ENCODE data around the gene TSLP.

DNA sequence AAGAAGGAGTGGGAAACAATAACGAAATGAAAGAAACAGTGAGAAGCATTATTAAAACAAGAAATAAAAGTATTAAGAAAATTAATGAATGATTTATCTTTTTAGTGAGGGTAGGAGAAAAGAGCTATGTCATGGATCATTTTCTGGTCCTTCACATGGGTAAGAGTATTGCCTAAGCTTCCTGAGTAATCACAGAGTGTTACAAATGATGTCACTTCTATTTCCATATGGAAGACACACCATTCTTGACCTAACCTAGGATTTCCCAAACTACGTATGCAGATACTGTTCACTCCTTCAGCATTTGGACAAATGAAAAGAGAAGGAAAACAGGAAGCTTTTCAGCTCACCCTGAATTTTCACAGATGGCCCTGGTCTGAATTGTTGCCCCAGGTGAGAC, 3.3 kb upstream of the TSLP start:
- TF ChIP-seq SIN3B (IDR thresholded peaks at IDR 0.05; ENCODE audit: low read depth), result no peak
- TF ChIP-seq CSDE1 (IDR thresholded peaks at IDR 0.05), result no peak
- TF ChIP-seq ZNF41 (CRISPR knock-in tag; conservative IDR thresholded peaks at IDR 0.05), result no peak
- TF ChIP-seq, protein P1, sequence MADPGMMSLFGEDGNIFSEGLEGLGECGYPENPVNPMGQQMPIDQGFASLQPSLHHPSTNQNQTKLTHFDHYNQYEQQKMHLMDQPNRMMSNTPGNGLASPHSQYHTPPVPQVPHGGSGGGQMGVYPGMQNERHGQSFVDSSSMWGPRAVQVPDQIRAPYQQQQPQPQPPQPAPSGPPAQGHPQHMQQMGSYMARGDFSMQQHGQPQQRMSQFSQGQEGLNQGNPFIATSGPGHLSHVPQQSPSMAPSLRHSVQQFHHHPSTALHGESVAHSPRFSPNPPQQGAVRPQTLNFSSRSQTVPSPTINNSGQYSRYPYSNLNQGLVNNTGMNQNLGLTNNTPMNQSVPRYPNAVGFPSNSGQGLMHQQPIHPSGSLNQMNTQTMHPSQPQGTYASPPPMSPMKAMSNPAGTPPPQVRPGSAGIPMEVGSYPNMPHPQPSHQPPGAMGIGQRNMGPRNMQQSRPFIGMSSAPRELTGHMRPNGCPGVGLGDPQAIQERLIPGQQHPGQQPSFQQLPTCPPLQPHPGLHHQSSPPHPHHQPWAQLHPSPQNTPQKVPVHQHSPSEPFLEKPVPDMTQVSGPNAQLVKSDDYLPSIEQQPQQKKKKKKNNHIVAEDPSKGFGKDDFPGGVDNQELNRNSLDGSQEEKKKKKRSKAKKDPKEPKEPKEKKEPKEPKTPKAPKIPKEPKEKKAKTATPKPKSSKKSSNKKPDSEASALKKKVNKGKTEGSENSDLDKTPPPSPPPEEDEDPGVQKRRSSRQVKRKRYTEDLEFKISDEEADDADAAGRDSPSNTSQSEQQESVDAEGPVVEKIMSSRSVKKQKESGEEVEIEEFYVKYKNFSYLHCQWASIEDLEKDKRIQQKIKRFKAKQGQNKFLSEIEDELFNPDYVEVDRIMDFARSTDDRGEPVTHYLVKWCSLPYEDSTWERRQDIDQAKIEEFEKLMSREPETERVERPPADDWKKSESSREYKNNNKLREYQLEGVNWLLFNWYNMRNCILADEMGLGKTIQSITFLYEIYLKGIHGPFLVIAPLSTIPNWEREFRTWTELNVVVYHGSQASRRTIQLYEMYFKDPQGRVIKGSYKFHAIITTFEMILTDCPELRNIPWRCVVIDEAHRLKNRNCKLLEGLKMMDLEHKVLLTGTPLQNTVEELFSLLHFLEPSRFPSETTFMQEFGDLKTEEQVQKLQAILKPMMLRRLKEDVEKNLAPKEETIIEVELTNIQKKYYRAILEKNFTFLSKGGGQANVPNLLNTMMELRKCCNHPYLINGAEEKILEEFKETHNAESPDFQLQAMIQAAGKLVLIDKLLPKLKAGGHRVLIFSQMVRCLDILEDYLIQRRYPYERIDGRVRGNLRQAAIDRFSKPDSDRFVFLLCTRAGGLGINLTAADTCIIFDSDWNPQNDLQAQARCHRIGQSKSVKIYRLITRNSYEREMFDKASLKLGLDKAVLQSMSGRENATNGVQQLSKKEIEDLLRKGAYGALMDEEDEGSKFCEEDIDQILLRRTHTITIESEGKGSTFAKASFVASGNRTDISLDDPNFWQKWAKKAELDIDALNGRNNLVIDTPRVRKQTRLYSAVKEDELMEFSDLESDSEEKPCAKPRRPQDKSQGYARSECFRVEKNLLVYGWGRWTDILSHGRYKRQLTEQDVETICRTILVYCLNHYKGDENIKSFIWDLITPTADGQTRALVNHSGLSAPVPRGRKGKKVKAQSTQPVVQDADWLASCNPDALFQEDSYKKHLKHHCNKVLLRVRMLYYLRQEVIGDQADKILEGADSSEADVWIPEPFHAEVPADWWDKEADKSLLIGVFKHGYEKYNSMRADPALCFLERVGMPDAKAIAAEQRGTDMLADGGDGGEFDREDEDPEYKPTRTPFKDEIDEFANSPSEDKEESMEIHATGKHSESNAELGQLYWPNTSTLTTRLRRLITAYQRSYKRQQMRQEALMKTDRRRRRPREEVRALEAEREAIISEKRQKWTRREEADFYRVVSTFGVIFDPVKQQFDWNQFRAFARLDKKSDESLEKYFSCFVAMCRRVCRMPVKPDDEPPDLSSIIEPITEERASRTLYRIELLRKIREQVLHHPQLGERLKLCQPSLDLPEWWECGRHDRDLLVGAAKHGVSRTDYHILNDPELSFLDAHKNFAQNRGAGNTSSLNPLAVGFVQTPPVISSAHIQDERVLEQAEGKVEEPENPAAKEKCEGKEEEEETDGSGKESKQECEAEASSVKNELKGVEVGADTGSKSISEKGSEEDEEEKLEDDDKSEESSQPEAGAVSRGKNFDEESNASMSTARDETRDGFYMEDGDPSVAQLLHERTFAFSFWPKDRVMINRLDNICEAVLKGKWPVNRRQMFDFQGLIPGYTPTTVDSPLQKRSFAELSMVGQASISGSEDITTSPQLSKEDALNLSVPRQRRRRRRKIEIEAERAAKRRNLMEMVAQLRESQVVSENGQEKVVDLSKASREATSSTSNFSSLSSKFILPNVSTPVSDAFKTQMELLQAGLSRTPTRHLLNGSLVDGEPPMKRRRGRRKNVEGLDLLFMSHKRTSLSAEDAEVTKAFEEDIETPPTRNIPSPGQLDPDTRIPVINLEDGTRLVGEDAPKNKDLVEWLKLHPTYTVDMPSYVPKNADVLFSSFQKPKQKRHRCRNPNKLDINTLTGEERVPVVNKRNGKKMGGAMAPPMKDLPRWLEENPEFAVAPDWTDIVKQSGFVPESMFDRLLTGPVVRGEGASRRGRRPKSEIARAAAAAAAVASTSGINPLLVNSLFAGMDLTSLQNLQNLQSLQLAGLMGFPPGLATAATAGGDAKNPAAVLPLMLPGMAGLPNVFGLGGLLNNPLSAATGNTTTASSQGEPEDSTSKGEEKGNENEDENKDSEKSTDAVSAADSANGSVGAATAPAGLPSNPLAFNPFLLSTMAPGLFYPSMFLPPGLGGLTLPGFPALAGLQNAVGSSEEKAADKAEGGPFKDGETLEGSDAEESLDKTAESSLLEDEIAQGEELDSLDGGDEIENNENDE (IDR thresholded peaks at IDR 0.05; ENCODE audit: low read depth, low read length), result no peak
- no peak for TF ChIP-seq GABPA (tag; conservative IDR thresholded peaks at IDR 0.05; ENCODE audit: low read depth)
- no peak for TF ChIP-seq ZBTB1 (CRISPR knock-in tag; IDR thresholded peaks at IDR 0.05; ENCODE audit: borderline replicate concordance, low read depth)
- no peak for TF ChIP-seq MBD2 (IDR thresholded peaks at IDR 0.05; ENCODE audit: borderline replicate concordance, low read depth)
- TF ChIP-seq MEF2A (IDR thresholded peaks at IDR 0.05; ENCODE audit: control insufficient read depth, low read depth, low read length), result no peak
- no peak for TF ChIP-seq POLR2AphosphoS5 (IDR thresholded peaks at IDR 0.05; ENCODE audit: control insufficient read depth, insufficient read depth, low read depth, low read length)
